Panc1 (cell line): ENCODE results near the gene PRF1. TPM values are rescaled to one million over a fixed set of nuclear protein-coding genes. Genes with fewer than 3 reads are reported as not detected.

Source experiments
- ATAC-seq: fragments of 200-7000 bp; cut with Tn5 transposase; 2 replicates; pipeline ENCODE4 v1.9.1; 2020; ENCODE audit warnings: mild to moderate bottlenecking, moderate library complexity
- BruUV-seq: library from RNA; stranded (reverse); fragments of 400-500 nt; replicated peaks from 2 replicates; lab custom pipeline; 2021; lab: Mats Ljungman, UMichigan
- CTCF ChIA-PET: fragments of 300-600 bp; sonication (Branson Sonifier 250); formaldehyde crosslinking; loops from one replicate; lab custom pipeline; 2022; ENCODE audit warnings: antibody characterized with exemption; lab: Charles Lee
- POLR2A ChIA-PET: fragments of 300-600 bp; sonication (Branson Sonifier 250); formaldehyde crosslinking; loops from one replicate; lab custom pipeline; 2022; ENCODE audit warnings: antibody characterized with exemption; lab: Charles Lee
- DNase-seq: peaks from one replicate; pipeline ENCODE4 v3.0.0-alpha.2; 2010; ENCODE audit warnings: low read depth, low spot score
- H3K27ac ChIP-seq: 2 replicates; pipeline ENCODE4 v1.5.1; 2011; ENCODE audit warnings: mild to moderate bottlenecking, low read length, inconsistent platforms
- H3K27me3 ChIP-seq: fragments of 200-500 bp; sonication (Bioruptor generic); 2 replicates; pipeline ENCODE4 v1.6.0; 2014; ENCODE audit warnings: low read length, inconsistent platforms; ENCODE audit not compliant: control insufficient read depth, insufficient read depth
- H3K36me3 ChIP-seq: fragments of 200-500 bp; sonication (Bioruptor generic); 2 replicates; pipeline ENCODE4 v1.5.1; 2014; ENCODE audit warnings: inconsistent platforms, mild to moderate bottlenecking, low read length, moderate library complexity; ENCODE audit not compliant: control insufficient read depth, insufficient read depth
- H3K4me1 ChIP-seq: 2 replicates; pipeline ENCODE4 v1.5.1; 2011; ENCODE audit warnings: inconsistent platforms, mild to moderate bottlenecking, low read length, moderate library complexity; ENCODE audit not compliant: control insufficient read depth, insufficient read depth
- H3K4me3 ChIP-seq, 2 experiments: 2 replicates each; pipeline ENCODE4 v1.5.1; 2011 to 2012; ENCODE audit warnings: low read depth in 2 of 2, low read length in 2 of 2, mild to moderate bottlenecking in 2 of 2, inconsistent platforms in 1 of 2, moderate library complexity in 1 of 2
- H3K9me3 ChIP-seq: fragments of 200-500 bp; sonication (Bioruptor generic); 2 replicates; pipeline ENCODE4 v1.5.1; 2014; ENCODE audit warnings: low read depth, mild to moderate bottlenecking, inconsistent platforms, low read length, moderate library complexity; ENCODE audit not compliant: control insufficient read depth, insufficient read depth
- CTCF ChIP-seq: fragments of 450-650 bp; IDR thresholded peaks from 2 replicates; pipeline ENCODE4 v1.5.1; 2017; ENCODE audit warnings: mild to moderate bottlenecking
- POLR2AphosphoS5 ChIP-seq: IDR thresholded peaks from 2 replicates; pipeline ENCODE4 v1.6.1; 2012; ENCODE audit warnings: mild to moderate bottlenecking, low read depth, low read length, moderate library complexity
- REST ChIP-seq, 2 experiments: IDR thresholded peaks; 2 replicates each; pipeline ENCODE4 v1.6.1; 2011 to 2012; ENCODE audit warnings: low read depth in 2 of 2, control low read depth in 1 of 2, low read length in 1 of 2, mild to moderate bottlenecking in 1 of 2, moderate library complexity in 1 of 2; ENCODE audit not compliant: insufficient read depth in 1 of 2
- SIN3A ChIP-seq: IDR thresholded peaks from 2 replicates; pipeline ENCODE4 v1.6.1; 2012; ENCODE audit warnings: low read depth, mild to moderate bottlenecking, low read length, moderate library complexity, borderline replicate concordance; ENCODE audit not compliant: insufficient read depth
- TCF7L2 ChIP-seq: IDR thresholded peaks from 2 replicates; pipeline ENCODE4 v1.6.1; 2011; ENCODE audit warnings: mild to moderate bottlenecking, low read depth, low read length, inconsistent platforms
- in situ Hi-C: cut with HindIII; loops from 2 replicates; pipeline ENCODE4 v1.10.0; 2016; ENCODE audit warnings: low sequenced_read_pairs, low pct_unique_long_range_greater_than_20kb
- intact Hi-C: fragments of 100-400 bp; cut with micrococcal nuclease; formaldehyde crosslinking; loops from one replicate; pipeline ENCODE4 v1.10.0; 2022; ENCODE audit not compliant: unreplicated experiment
- total RNA-seq: library from RNA; stranded (reverse); gene quantifications from one replicate; pipeline ENCODE4 v1.2.1, GENCODE V29; 2021; ENCODE audit not compliant: unreplicated experiment

PRF1 gene
- total RNA-seq, 1 experiment from 2014 or later: not detected

- DNase-seq (no peak), ATAC-seq (no peak)
- H3K9me3 ChIP-seq: no peaks in the 10 kb centered on the region
- no peak overlapping the region for H3K27ac ChIP-seq
- no peaks in the 10 kb centered on the region for H3K27me3 ChIP-seq
- no peak overlapping the region for H3K4me3 ChIP-seq
- intact Hi-C loops: no loop called here
- ChIA-PET POLR2A (no interaction called here), CTCF (no interaction called here)
- in situ Hi-C loops: no loop called here
- BruUV-seq: no TSS peak
- no peaks in the 10 kb centered on the region for H3K4me1 ChIP-seq
- TF ChIP-seq CTCF (no peak), TCF7L2 (no peak), SIN3A (no peak), POLR2AphosphoS5 (no peak), REST (IDR thresholded peaks at IDR 0.05; ENCODE audit: insufficient read depth in 1 of 2, low read depth in 2 of 2, low read length in 1 of 2) (no peak)
- H3K36me3 ChIP-seq: no peaks in the 10 kb centered on the region
Observed at GRCh38 chr10:70579234-70580002, 23.1 kb downstream of the PRF1 start.

- no peak for TF ChIP-seq POLR2AphosphoS5
- no peak for TF ChIP-seq CTCF
- TF ChIP-seq REST (IDR thresholded peaks at IDR 0.05; ENCODE audit: insufficient read depth in 1 of 2, low read depth in 2 of 2, low read length in 1 of 2): no peak
- TF ChIP-seq TCF7L2: no peak
- no peak for TF ChIP-seq SIN3A
- H3K27ac ChIP-seq: no peak overlapping the region
- no peaks in the 10 kb centered on the region for H3K27me3 ChIP-seq
- intact Hi-C loops: no loop called here
- H3K36me3 ChIP-seq: no peaks in the 10 kb centered on the region
- ATAC-seq (no peak), DNase-seq (no peak)
- BruUV-seq: no TSS peak
- H3K4me1 ChIP-seq: no peaks in the 10 kb centered on the region
- in situ Hi-C loops: no loop called here
- ChIA-PET POLR2A (no interaction called here), CTCF (no interaction called here)
- no peak overlapping the region for H3K4me3 ChIP-seq
- no peaks in the 10 kb centered on the region for H3K9me3 ChIP-seq
Observed at GRCh38 chr10:70578371-70578947, 24.1 kb downstream of the PRF1 start.
